WTC11 (cell line): Measurements from ENCODE around the gene LPP. TPM values are rescaled to one million over a fixed set of nuclear protein-coding genes. Genes with fewer than 3 reads are reported as not detected.

ENCODE experiments used
- ATAC-seq: fragments of 200-7000 bp; cut with Tn5 transposase; 2 replicates; pipeline ENCODE4 v1.10.0; 2021; ENCODE audit warnings: mild to moderate bottlenecking, moderate library complexity
- CTCF ChIA-PET: fragments of 300-600 bp; sonication (Branson Sonifier 250); formaldehyde crosslinking; loops from one replicate; lab custom pipeline; 2021; ENCODE audit warnings: antibody characterized with exemption; lab: Charles Lee
- POLR2A ChIA-PET: fragments of 350-600 bp; sonication (Branson Sonifier 250); formaldehyde crosslinking; loops from one replicate; lab custom pipeline; 2021; ENCODE audit warnings: antibody characterized with exemption; lab: Charles Lee
- DNase-seq: peaks from one replicate; pipeline ENCODE4 v3.0.0; 2021; ENCODE audit warnings: low spot score
- H3K27ac Mint-ChIP-seq: 2 replicates; pipeline ENCODE4 v1.8.0; 2021; ENCODE audit warnings: mixed read lengths
- H3K27me3 Mint-ChIP-seq: 2 replicates; pipeline ENCODE4 v1.8.0; 2021; ENCODE audit warnings: low read depth, mild to moderate bottlenecking, moderate library complexity, mixed read lengths
- H3K36me3 Mint-ChIP-seq: 2 replicates; pipeline ENCODE4 v1.8.0; 2021; ENCODE audit warnings: mixed read lengths
- H3K4me1 Mint-ChIP-seq: 2 replicates; pipeline ENCODE4 v1.8.0; 2022; ENCODE audit warnings: mixed read lengths
- H3K4me3 Mint-ChIP-seq: 2 replicates; pipeline ENCODE4 v1.8.0; 2021; ENCODE audit warnings: mild to moderate bottlenecking, moderate library complexity, mixed read lengths
- H3K9me3 Mint-ChIP-seq: 2 replicates; pipeline ENCODE4 v1.8.0; 2021; ENCODE audit warnings: mixed read lengths
- AFF4 ChIP-seq: sonication (generic); formaldehyde crosslinking; IDR thresholded peaks from 2 replicates; pipeline ENCODE4 v1.8.1; 2023; ENCODE audit warnings: mild to moderate bottlenecking, missing genetic modification reagents, borderline replicate concordance
- ATF3 ChIP-seq: sonication (generic); formaldehyde crosslinking; conservative IDR thresholded peaks from 2 replicates; pipeline ENCODE4 v1.8.1; 2022; ENCODE audit warnings: mild to moderate bottlenecking, missing genetic modification reagents
- E2F4 ChIP-seq: sonication (generic); formaldehyde crosslinking; IDR thresholded peaks from 2 replicates; pipeline ENCODE4 v1.8.1; 2022; ENCODE audit warnings: low read depth, mild to moderate bottlenecking, moderate library complexity, missing genetic modification reagents, borderline replicate concordance
- GRHL2 ChIP-seq: fragments of 250-450 bp; sonication (Bioruptor Pico); IDR thresholded peaks from 2 replicates; pipeline ENCODE4 v1.8.0; 2022; ENCODE audit warnings: mild to moderate bottlenecking, moderate library complexity; ENCODE audit not compliant: insufficient replicate concordance, severe bottlenecking
- GTF2I ChIP-seq: fragments of 250-450 bp; sonication (Bioruptor Pico); conservative IDR thresholded peaks from 2 replicates; pipeline ENCODE4 v1.4.0; 2021; ENCODE audit warnings: mild to moderate bottlenecking
- HMGA2 ChIP-seq: fragments of 250-450 bp; sonication (Bioruptor Pico); IDR thresholded peaks from 2 replicates; pipeline ENCODE4 v1.4.0; 2021; ENCODE audit warnings: mild to moderate bottlenecking, moderate library complexity
- MXD4 ChIP-seq: fragments of 250-450 bp; sonication (Bioruptor Pico); IDR thresholded peaks from 2 replicates; pipeline ENCODE4 v1.8.0; 2021; ENCODE audit warnings: mild to moderate bottlenecking, moderate library complexity, borderline replicate concordance
- NR3C1 ChIP-seq: sonication (generic); formaldehyde crosslinking; conservative IDR thresholded peaks from 2 replicates; pipeline ENCODE4 v1.8.1; 2023; ENCODE audit warnings: low read depth, mild to moderate bottlenecking, missing genetic modification reagents
- RORB ChIP-seq: fragments of 250-450 bp; sonication (Bioruptor Pico); IDR thresholded peaks from 2 replicates; pipeline ENCODE4 v1.9.0; 2021; ENCODE audit warnings: mild to moderate bottlenecking
- SMAD4 ChIP-seq: sonication (generic); formaldehyde crosslinking; IDR thresholded peaks from 2 replicates; pipeline ENCODE4 v1.8.0; 2022; ENCODE audit warnings: mild to moderate bottlenecking, missing genetic modification reagents
- SP1 ChIP-seq: sonication (generic); formaldehyde crosslinking; conservative IDR thresholded peaks from 2 replicates; pipeline ENCODE4 v1.8.1; 2022; ENCODE audit warnings: missing genetic modification reagents
- ZNF121 ChIP-seq: sonication (generic); formaldehyde crosslinking; IDR thresholded peaks from 2 replicates; pipeline ENCODE4 v1.8.0; 2023; ENCODE audit warnings: missing genetic modification reagents
- ZNF423 ChIP-seq: fragments of 250-450 bp; sonication (Bioruptor Pico); IDR thresholded peaks from 2 replicates; pipeline ENCODE4 v2.1.2; 2022; ENCODE audit warnings: mild to moderate bottlenecking, moderate library complexity
- total RNA-seq: library from RNA; stranded (reverse); gene quantifications from 3 replicates; pipeline ENCODE4 v1.2.3, GENCODE V29; 2021
- TF ChIP-seq, protein P1 (sequence below): sonication (generic); formaldehyde crosslinking; IDR thresholded peaks from 2 replicates; pipeline ENCODE4 v1.8.1; 2023; ENCODE audit warnings: mild to moderate bottlenecking, missing genetic modification reagents, moderate library complexity
- TF ChIP-seq, protein P2 (sequence below): sonication (generic); formaldehyde crosslinking; IDR thresholded peaks from 2 replicates; pipeline ENCODE4 v1.8.1; 2022; ENCODE audit warnings: low read depth, missing genetic modification reagents, borderline replicate concordance
- TF ChIP-seq, protein P3 (sequence below): fragments of 250-450 bp; sonication (Bioruptor Pico); IDR thresholded peaks from 2 replicates; pipeline ENCODE4 v2.1.2; 2022; ENCODE audit warnings: mild to moderate bottlenecking, moderate library complexity
- TF ChIP-seq, protein P4 (sequence below): sonication (generic); formaldehyde crosslinking; IDR thresholded peaks from 2 replicates; pipeline ENCODE4 v1.8.0; 2022; ENCODE audit warnings: mild to moderate bottlenecking, missing genetic modification reagents

The LPP gene
- total RNA-seq, 1 experiment from 2014 or later = 49.6 TPM

DNA sequence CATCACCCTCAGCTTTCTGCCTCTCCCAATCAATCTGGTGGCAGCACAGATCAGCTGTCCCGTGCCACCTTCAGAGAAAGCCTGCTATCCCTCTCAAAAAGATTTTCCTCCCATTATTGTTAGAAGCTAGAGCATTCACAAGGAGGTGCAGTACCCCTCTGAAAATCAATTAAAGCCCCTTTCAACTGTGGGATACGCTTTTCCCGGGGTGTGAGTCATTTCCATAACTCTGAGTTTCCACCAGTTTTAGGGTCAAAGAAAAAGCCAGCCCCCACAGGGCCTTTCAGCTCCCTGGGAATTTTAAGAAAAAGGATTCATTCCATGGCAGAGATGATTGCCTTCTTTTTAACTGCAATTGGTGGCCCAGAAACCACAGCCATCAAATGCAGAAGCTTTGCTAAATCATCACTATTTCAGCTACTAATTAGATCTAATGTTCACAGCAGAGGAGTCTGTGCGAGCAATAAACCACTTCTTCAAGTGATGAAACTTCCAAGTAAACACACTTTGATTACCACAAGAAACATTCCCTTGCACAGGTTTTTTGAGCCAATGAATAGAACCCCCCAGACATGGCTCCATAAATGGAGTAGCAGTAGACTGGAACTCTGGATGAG lies 747.8 kb downstream of the LPP start:
- H3K27me3 Mint-ChIP-seq = no peaks in the 10 kb centered on the region; the same call in 1 of the 2 replicates
- no peak overlapping the region for H3K4me3 Mint-ChIP-seq
- H3K4me1 Mint-ChIP-seq = peaks cover 16% of the 10 kb centered on the region
- no peaks in the 10 kb centered on the region for H3K36me3 Mint-ChIP-seq
- no peaks in the 10 kb centered on the region for H3K9me3 Mint-ChIP-seq
- POLR2A ChIA-PET = no interaction called here
- DNase-seq (no peak), ATAC-seq (no peak)
- TF ChIP-seq AFF4 (CRISPR knock-in tag) (no peak), ATF3 (CRISPR knock-in tag) (no peak), NR3C1 (CRISPR knock-in tag) (no peak), E2F4 (no peak), MXD4 (CRISPR knock-in tag) (no peak), ZNF121 (CRISPR knock-in tag) (no peak), HMGA2 (CRISPR knock-in tag) (no peak), GRHL2 (CRISPR knock-in tag) (no peak), RORB (CRISPR knock-in tag) (no peak), SMAD4 (CRISPR knock-in tag) (no peak), SP1 (no peak), GTF2I (CRISPR knock-in tag) (no peak), ZNF423 (no peak)
- TF ChIP-seq, protein P1, sequence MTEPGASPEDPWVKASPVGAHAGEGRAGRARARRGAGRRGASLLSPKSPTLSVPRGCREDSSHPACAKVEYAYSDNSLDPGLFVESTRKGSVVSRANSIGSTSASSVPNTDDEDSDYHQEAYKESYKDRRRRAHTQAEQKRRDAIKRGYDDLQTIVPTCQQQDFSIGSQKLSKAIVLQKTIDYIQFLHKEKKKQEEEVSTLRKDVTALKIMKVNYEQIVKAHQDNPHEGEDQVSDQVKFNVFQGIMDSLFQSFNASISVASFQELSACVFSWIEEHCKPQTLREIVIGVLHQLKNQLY = no peak
- TF ChIP-seq, protein P2, sequence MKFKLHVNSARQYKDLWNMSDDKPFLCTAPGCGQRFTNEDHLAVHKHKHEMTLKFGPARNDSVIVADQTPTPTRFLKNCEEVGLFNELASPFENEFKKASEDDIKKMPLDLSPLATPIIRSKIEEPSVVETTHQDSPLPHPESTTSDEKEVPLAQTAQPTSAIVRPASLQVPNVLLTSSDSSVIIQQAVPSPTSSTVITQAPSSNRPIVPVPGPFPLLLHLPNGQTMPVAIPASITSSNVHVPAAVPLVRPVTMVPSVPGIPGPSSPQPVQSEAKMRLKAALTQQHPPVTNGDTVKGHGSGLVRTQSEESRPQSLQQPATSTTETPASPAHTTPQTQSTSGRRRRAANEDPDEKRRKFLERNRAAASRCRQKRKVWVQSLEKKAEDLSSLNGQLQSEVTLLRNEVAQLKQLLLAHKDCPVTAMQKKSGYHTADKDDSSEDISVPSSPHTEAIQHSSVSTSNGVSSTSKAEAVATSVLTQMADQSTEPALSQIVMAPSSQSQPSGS = no peak
- TF ChIP-seq, protein P3, sequence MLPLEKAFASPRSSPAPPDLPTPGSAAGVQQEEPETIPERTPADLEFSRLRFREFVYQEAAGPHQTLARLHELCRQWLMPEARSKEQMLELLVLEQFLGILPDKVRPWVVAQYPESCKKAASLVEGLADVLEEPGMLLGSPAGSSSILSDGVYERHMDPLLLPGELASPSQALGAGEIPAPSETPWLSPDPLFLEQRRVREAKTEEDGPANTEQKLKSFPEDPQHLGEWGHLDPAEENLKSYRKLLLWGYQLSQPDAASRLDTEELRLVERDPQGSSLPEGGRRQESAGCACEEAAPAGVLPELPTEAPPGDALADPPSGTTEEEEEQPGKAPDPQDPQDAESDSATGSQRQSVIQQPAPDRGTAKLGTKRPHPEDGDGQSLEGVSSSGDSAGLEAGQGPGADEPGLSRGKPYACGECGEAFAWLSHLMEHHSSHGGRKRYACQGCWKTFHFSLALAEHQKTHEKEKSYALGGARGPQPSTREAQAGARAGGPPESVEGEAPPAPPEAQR = no peak
- TF ChIP-seq, protein P4, sequence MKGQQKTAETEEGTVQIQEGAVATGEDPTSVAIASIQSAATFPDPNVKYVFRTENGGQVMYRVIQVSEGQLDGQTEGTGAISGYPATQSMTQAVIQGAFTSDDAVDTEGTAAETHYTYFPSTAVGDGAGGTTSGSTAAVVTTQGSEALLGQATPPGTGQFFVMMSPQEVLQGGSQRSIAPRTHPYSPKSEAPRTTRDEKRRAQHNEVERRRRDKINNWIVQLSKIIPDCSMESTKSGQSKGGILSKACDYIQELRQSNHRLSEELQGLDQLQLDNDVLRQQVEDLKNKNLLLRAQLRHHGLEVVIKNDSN (CRISPR knock-in tag) = no peak
- CTCF ChIA-PET = no interaction called here
- H3K27ac Mint-ChIP-seq = no peak overlapping the region
